ENCODE data around the gene HK1. TPM values are rescaled to one million over a fixed set of nuclear protein-coding genes. Genes with fewer than 3 reads are reported as not detected.
A peak's percentile ranks its signal among the peaks of the same experiment; 100 is the strongest.

The HK1 gene
- total and polyA plus RNA-seq, 2 of the 13 experiments (the other 11 are each of a cell fraction or from before 2014, with no cell fraction given) = 0.29 to 1.5 TPM

- no peak for TF ChIP-seq ZNF687 (CRISPR knock-in tag; IDR thresholded peaks at IDR 0.05)
- no peak for TF ChIP-seq TOE1 (CRISPR knock-in tag; IDR thresholded peaks at IDR 0.05)
- no peak for TF ChIP-seq ZMYM3 (CRISPR knock-in tag; IDR thresholded peaks at IDR 0.05)
- no peak for TF ChIP-seq BCL3 (CRISPR knock-in tag; IDR thresholded peaks at IDR 0.05)
- TF ChIP-seq KDM2A (CRISPR knock-in tag; IDR thresholded peaks at IDR 0.05; ENCODE audit: borderline replicate concordance, low read depth) = 0 out of 2 replicates have a peak, but pooled peaks have one; percentile 15
- no peak for TF ChIP-seq GMEB1 (CRISPR knock-in tag; IDR thresholded peaks at IDR 0.05; ENCODE audit: borderline replicate concordance)
- TF ChIP-seq MYPOP (CRISPR knock-in tag; IDR thresholded peaks at IDR 0.05) = no peak
- peak; percentile 22 for TF ChIP-seq ZNF883 (CRISPR knock-in tag; IDR thresholded peaks at IDR 0.05; ENCODE audit: not compliant biosample characterization)
- no peak for TF ChIP-seq PHB2 (IDR thresholded peaks at IDR 0.05; ENCODE audit: partially characterized antibody)
- TF ChIP-seq SMC3 (IDR thresholded peaks at IDR 0.05; ENCODE audit: low read length) = peak; percentile 37
- peak; percentile 78 for TF ChIP-seq ZNF652 (CRISPR knock-in tag; IDR thresholded peaks at IDR 0.05; ENCODE audit: borderline replicate concordance, low read depth)
- no peak for TF ChIP-seq BRCA1 (CRISPR knock-in tag; IDR thresholded peaks at IDR 0.05)
- TF ChIP-seq HIC2 (CRISPR knock-in tag; IDR thresholded peaks at IDR 0.05; ENCODE audit: low read depth) = no peak
- 0 out of 2 replicates have a peak, but pooled peaks have one; percentile 28 for TF ChIP-seq RAD21 (CRISPR knock-in tag; IDR thresholded peaks at IDR 0.05)
- TF ChIP-seq RORA (CRISPR knock-in tag; IDR thresholded peaks at IDR 0.05) = no peak
- TF ChIP-seq MTERF4 (CRISPR knock-in tag; IDR thresholded peaks at IDR 0.05) = no peak
These were observed 129.5 kb downstream of the HK1 start (continued) for GRCh38 chr10:69407621-69408301.

Measured in HepG2 (cell line).